ENCODE measurements around the gene EXOC4. TPM values are rescaled to one million over a fixed set of nuclear protein-coding genes. Genes with fewer than 3 reads are reported as not detected.
"Not testable (repeated sequence)": the region's sequence is repeated elsewhere in the genome, so short reads cannot be mapped to it uniquely, and the experiment has no call there.

The EXOC4 gene
- total and polyA plus RNA-seq, 4 donors: 47.5 to 100 (median 72.3) TPM

GRCh38 chr7:133273227-133273626 lies 20.3 kb downstream of the EXOC4 start:
- H3K4me3 ChIP-seq (ENCODE audit: low read depth, low read length): no peak overlapping the region
- no peaks in the 10 kb centered on the region for H3K9me3 ChIP-seq (ENCODE audit: control insufficient read depth, insufficient read depth, low read length)
- WGBS (ENCODE audit: insufficient coverage): no CpG with 5 or more reads among the region's 3 CpGs
- no peak overlapping the region for H3K27ac ChIP-seq (ENCODE audit: low read depth, low read length)
- peaks cover 11% of the 10 kb centered on the region for H3K36me3 ChIP-seq (ENCODE audit: control insufficient read depth, insufficient read depth, low read length)
- no peak for DNase-seq (ENCODE audit: low read depth in 4 of 6, low spot score in 6 of 6)
- no peaks in the 10 kb centered on the region for H3K27me3 ChIP-seq (ENCODE audit: control insufficient read depth, insufficient read depth, low read length)
- H3K4me1 ChIP-seq (ENCODE audit: control insufficient read depth, insufficient read depth, low read length): no peaks in the 10 kb centered on the region

- no peak overlapping the region for H3K27ac ChIP-seq (ENCODE audit: low read depth, low read length)
- H3K4me1 ChIP-seq (ENCODE audit: control insufficient read depth, insufficient read depth, low read length): no peaks in the 10 kb centered on the region
- H3K27me3 ChIP-seq (ENCODE audit: control insufficient read depth, insufficient read depth, low read length): no peaks in the 10 kb centered on the region
- no peak overlapping the region for H3K4me3 ChIP-seq (ENCODE audit: low read depth, low read length)
- H3K36me3 ChIP-seq (ENCODE audit: control insufficient read depth, insufficient read depth, low read length): peaks cover 11% of the 10 kb centered on the region
- no peak for DNase-seq (ENCODE audit: low read depth in 4 of 6, low spot score in 6 of 6)
- no CpG with 5 or more reads among the region's 1 CpG for WGBS (ENCODE audit: insufficient coverage)
- H3K9me3 ChIP-seq (ENCODE audit: control insufficient read depth, insufficient read depth, low read length): no peaks in the 10 kb centered on the region
Measured at GRCh38 chr7:133274265-133274664, 21.4 kb downstream of the EXOC4 start.

GRCh38 chr7:133275008-133275407 lies 22.1 kb downstream of the EXOC4 start:
- H3K27ac ChIP-seq (ENCODE audit: low read depth, low read length): no peak overlapping the region
- no peak for DNase-seq (ENCODE audit: low read depth in 4 of 6, low spot score in 6 of 6)
- H3K9me3 ChIP-seq (ENCODE audit: control insufficient read depth, insufficient read depth, low read length): no peaks in the 10 kb centered on the region
- no peaks in the 10 kb centered on the region for H3K4me1 ChIP-seq (ENCODE audit: control insufficient read depth, insufficient read depth, low read length)
- H3K27me3 ChIP-seq (ENCODE audit: control insufficient read depth, insufficient read depth, low read length): no peaks in the 10 kb centered on the region
- WGBS (ENCODE audit: insufficient coverage): 100% methylated on average over 7 of the region's 8 CpGs
- peaks cover 11% of the 10 kb centered on the region for H3K36me3 ChIP-seq (ENCODE audit: control insufficient read depth, insufficient read depth, low read length)
- no peak overlapping the region for H3K4me3 ChIP-seq (ENCODE audit: low read depth, low read length)

GRCh38 chr7:133275446-133276095 lies 22.7 kb downstream of the EXOC4 start:
- 80% methylated on average over 1 of the region's 3 CpGs for WGBS (ENCODE audit: insufficient coverage)

GRCh38 chr7:133278975-133279374 lies 26.1 kb downstream of the EXOC4 start:
- H3K27me3 ChIP-seq (ENCODE audit: control insufficient read depth, insufficient read depth, low read length); H3K27ac ChIP-seq (ENCODE audit: low read depth, low read length); H3K4me1 ChIP-seq (ENCODE audit: control insufficient read depth, insufficient read depth, low read length); H3K9me3 ChIP-seq (ENCODE audit: control insufficient read depth, insufficient read depth, low read length); DNase-seq (ENCODE audit: low read depth in 4 of 6, low spot score in 6 of 6); H3K4me3 ChIP-seq (ENCODE audit: low read depth, low read length): not testable (repeated sequence)
- no CpG with 5 or more reads among the region's 3 CpGs for WGBS (ENCODE audit: insufficient coverage)
- H3K36me3 ChIP-seq (ENCODE audit: control insufficient read depth, insufficient read depth, low read length): peaks cover 11% of the 10 kb centered on the region

More at GRCh38 chr7:133275446-133276095, 22.7 kb downstream of the EXOC4 start:
- Histone ChIP-seq H3K27ac (ENCODE audit: low read depth, low read length) (no peak overlapping the region), H3K27me3 (ENCODE audit: control insufficient read depth, insufficient read depth, low read length) (no peaks in the 10 kb centered on the region), H3K4me1 (ENCODE audit: control insufficient read depth, insufficient read depth, low read length) (no peaks in the 10 kb centered on the region), H3K9me3 (ENCODE audit: control insufficient read depth, insufficient read depth, low read length) (no peaks in the 10 kb centered on the region), H3K4me3 (ENCODE audit: low read depth, low read length) (no peak overlapping the region), H3K36me3 (ENCODE audit: control insufficient read depth, insufficient read depth, low read length) (peaks cover 11% of the 10 kb centered on the region)
- DNase-seq (ENCODE audit: low read depth in 4 of 6, low spot score in 6 of 6): no peak

GRCh38 chr7:133282094-133282493 lies 29.2 kb downstream of the EXOC4 start:
- Histone ChIP-seq H3K4me3 (ENCODE audit: low read depth, low read length) (no peak overlapping the region), H3K27me3 (ENCODE audit: control insufficient read depth, insufficient read depth, low read length) (no peaks in the 10 kb centered on the region), H3K9me3 (ENCODE audit: control insufficient read depth, insufficient read depth, low read length) (no peaks in the 10 kb centered on the region), H3K36me3 (ENCODE audit: control insufficient read depth, insufficient read depth, low read length) (no peaks in the 10 kb centered on the region), H3K4me1 (ENCODE audit: control insufficient read depth, insufficient read depth, low read length) (no peaks in the 10 kb centered on the region), H3K27ac (ENCODE audit: low read depth, low read length) (no peak overlapping the region)
- no CpG with 5 or more reads among the region's 1 CpG for WGBS (ENCODE audit: insufficient coverage)
- DNase-seq (ENCODE audit: low read depth in 4 of 6, low spot score in 6 of 6): no peak

- WGBS (ENCODE audit: insufficient coverage): no CpG with 5 or more reads among the region's 2 CpGs
- no peak overlapping the region for H3K27ac ChIP-seq (ENCODE audit: low read depth, low read length)
- DNase-seq (ENCODE audit: low read depth in 4 of 6, low spot score in 6 of 6): no peak
- H3K4me1 ChIP-seq (ENCODE audit: control insufficient read depth, insufficient read depth, low read length): no peaks in the 10 kb centered on the region
- H3K27me3 ChIP-seq (ENCODE audit: control insufficient read depth, insufficient read depth, low read length): no peaks in the 10 kb centered on the region
- H3K36me3 ChIP-seq (ENCODE audit: control insufficient read depth, insufficient read depth, low read length): no peaks in the 10 kb centered on the region
- no peak overlapping the region for H3K4me3 ChIP-seq (ENCODE audit: low read depth, low read length)
- H3K9me3 ChIP-seq (ENCODE audit: control insufficient read depth, insufficient read depth, low read length): no peaks in the 10 kb centered on the region
Measured at GRCh38 chr7:133284092-133284491, 31.2 kb downstream of the EXOC4 start.

- Histone ChIP-seq H3K4me1 (ENCODE audit: control insufficient read depth, insufficient read depth, low read length) (no peaks in the 10 kb centered on the region), H3K36me3 (ENCODE audit: control insufficient read depth, insufficient read depth, low read length) (peaks cover 2% of the 10 kb centered on the region), H3K9me3 (ENCODE audit: control insufficient read depth, insufficient read depth, low read length) (no peaks in the 10 kb centered on the region), H3K27ac (ENCODE audit: low read depth, low read length) (no peak overlapping the region), H3K27me3 (ENCODE audit: control insufficient read depth, insufficient read depth, low read length) (no peaks in the 10 kb centered on the region), H3K4me3 (ENCODE audit: low read depth, low read length) (no peak overlapping the region)
- DNase-seq (ENCODE audit: low read depth in 4 of 6, low spot score in 6 of 6): no peak
- 92% methylated on average over 1 of the region's 1 CpG for WGBS (ENCODE audit: insufficient coverage)
Measured at GRCh38 chr7:133288970-133289369, 36.1 kb downstream of the EXOC4 start.

- no peaks in the 10 kb centered on the region for H3K4me1 ChIP-seq (ENCODE audit: control insufficient read depth, insufficient read depth, low read length)
- H3K4me3 ChIP-seq (ENCODE audit: low read depth, low read length): no peak overlapping the region
- no CpG with 5 or more reads among the region's 1 CpG for WGBS (ENCODE audit: insufficient coverage)
- DNase-seq (ENCODE audit: low read depth in 4 of 6, low spot score in 6 of 6): no peak
- no peak overlapping the region for H3K27ac ChIP-seq (ENCODE audit: low read depth, low read length)
- no peaks in the 10 kb centered on the region for H3K9me3 ChIP-seq (ENCODE audit: control insufficient read depth, insufficient read depth, low read length)
- peaks cover 2% of the 10 kb centered on the region for H3K36me3 ChIP-seq (ENCODE audit: control insufficient read depth, insufficient read depth, low read length)
- H3K27me3 ChIP-seq (ENCODE audit: control insufficient read depth, insufficient read depth, low read length): no peaks in the 10 kb centered on the region
Measured at GRCh38 chr7:133290041-133290440, 37.2 kb downstream of the EXOC4 start.

GRCh38 chr7:133290676-133291333 lies 37.9 kb downstream of the EXOC4 start:
- DNase-seq (ENCODE audit: low read depth in 4 of 6, low spot score in 6 of 6): no peak
- Histone ChIP-seq H3K27me3 (ENCODE audit: control insufficient read depth, insufficient read depth, low read length) (no peaks in the 10 kb centered on the region), H3K36me3 (ENCODE audit: control insufficient read depth, insufficient read depth, low read length) (peaks cover 2% of the 10 kb centered on the region), H3K9me3 (ENCODE audit: control insufficient read depth, insufficient read depth, low read length) (no peaks in the 10 kb centered on the region), H3K4me3 (ENCODE audit: low read depth, low read length) (no peak overlapping the region), H3K27ac (ENCODE audit: low read depth, low read length) (no peak overlapping the region), H3K4me1 (ENCODE audit: control insufficient read depth, insufficient read depth, low read length) (no peaks in the 10 kb centered on the region)
- 100% methylated on average over 1 of the region's 3 CpGs for WGBS (ENCODE audit: insufficient coverage)
